Fibroblast of mammary gland (primary cell): ENCODE measurements around the gene MAP3K14.
A peak's percentile ranks its signal among the peaks of the same experiment; 100 is the strongest.

Source experiments
- DNase-seq: peaks from one replicate; pipeline ENCODE4 v3.0.0-alpha.2; 2010; ENCODE audit warnings: low read depth
- H3K4me3 ChIP-seq: 2 replicates; pipeline ENCODE4 v1.5.1; 2011; ENCODE audit warnings: low read depth, mild to moderate bottlenecking, low read length, moderate library complexity; ENCODE audit not compliant: control insufficient read depth
- CTCF ChIP-seq: conservative IDR thresholded peaks from 2 replicates; pipeline ENCODE4 v1.5.1; 2011; ENCODE audit warnings: low read depth, low read length, inconsistent platforms; ENCODE audit not compliant: control insufficient read depth, insufficient read depth

Gene MAP3K14

DNA sequence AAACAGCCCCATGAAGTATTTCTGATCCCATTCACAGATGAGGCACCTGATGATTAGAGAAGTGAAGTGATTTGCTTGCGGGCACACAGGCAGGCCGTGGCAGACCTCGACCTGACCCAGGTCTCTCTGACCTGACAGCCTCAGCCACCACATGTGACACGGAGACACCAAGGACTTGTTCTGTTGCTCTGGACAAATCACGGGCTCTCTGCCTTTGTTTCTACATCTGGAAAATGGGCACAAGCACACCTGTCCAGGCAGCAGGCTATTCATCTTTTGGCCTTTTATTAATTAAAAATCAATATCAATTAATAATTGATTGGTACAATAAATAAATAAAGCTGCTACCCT is 3.4 kb downstream of the MAP3K14 start:
- TF ChIP-seq CTCF: no peak
- no peak overlapping the region for H3K4me3 ChIP-seq
- DNase-seq: no peak

GRCh38 chr17:45312477-45313420 is 4.1 kb downstream of the MAP3K14 start:
- no peak overlapping the region for H3K4me3 ChIP-seq
- DNase-seq: no peak
- no peak for TF ChIP-seq CTCF

GRCh38 chr17:45311760-45312476 is 4.9 kb downstream of the MAP3K14 start:
- no peak overlapping the region for H3K4me3 ChIP-seq
- TF ChIP-seq CTCF: no peak
- DNase-seq: no peak

GRCh38 chr17:45311401-45311759 is 5.4 kb downstream of the MAP3K14 start:
- DNase-seq: no peak
- H3K4me3 ChIP-seq: no peak overlapping the region
- TF ChIP-seq CTCF: peak; percentile 20

- H3K4me3 ChIP-seq: no peak overlapping the region
- no peak for DNase-seq
- no peak for TF ChIP-seq CTCF
Measured at GRCh38 chr17:45310380-45311324, 6.2 kb downstream of the MAP3K14 start.

DNA sequence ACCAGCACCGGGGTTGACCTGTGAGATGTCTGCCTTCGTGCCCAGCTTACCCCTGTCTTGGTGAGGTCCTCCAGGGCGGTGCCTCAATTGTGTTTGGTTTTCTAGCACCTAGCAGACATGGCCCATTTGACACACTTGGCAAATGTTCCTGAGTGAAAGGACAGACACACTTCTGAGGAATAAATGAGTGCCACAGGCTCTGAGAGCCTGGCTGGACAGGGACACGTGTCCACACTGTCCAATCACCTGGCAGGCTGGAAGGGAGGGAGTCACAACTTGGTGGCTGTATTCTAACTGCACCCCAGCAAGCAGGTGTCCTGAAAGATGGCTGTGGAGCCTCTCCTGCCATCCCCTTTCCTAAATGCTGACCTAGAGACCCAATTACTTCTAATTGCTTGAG is 7.4 kb downstream of the MAP3K14 start:
- no peak overlapping the region for H3K4me3 ChIP-seq
- no peak for DNase-seq
- TF ChIP-seq CTCF: no peak
